ENCODE results near the gene GCGR. TPM values are rescaled to one million over a fixed set of nuclear protein-coding genes. Genes with fewer than 3 reads are reported as not detected.

GCGR gene
- total RNA-seq, 1 donor from 2014 or later, result not detected

DNA sequence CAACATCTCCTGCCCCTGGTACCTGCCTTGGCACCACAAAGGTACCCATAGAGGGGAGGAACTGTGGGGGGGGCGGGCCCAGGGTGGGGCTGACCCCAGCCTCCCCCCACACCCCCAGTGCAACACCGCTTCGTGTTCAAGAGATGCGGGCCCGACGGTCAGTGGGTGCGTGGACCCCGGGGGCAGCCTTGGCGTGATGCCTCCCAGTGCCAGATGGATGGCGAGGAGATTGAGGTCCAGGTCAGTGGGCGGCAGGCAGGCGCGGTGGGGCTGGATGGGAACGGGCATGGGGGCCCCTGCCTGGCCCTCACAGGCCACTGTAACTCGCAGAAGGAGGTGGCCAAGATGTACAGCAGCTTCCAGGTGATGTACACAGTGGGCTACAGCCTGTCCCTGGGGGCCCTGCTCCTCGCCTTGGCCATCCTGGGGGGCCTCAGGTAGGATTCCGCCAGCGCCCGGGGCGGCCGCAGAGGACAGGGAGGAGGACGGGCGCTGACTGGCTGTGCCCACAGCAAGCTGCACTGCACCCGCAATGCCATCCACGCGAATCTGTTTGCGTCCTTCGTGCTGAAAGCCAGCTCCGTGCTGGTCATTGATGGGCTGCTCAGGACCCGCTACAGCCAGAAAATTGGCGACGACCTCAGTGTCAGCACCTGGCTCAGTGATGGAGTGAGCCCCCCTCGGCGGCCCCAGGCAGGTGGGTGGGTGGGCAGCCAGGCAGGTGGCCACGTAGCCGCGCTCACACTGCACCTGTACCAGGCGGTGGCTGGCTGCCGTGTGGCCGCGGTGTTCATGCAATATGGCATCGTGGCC, 7.1 kb downstream of the GCGR start:
- DNase-seq (ENCODE audit: low read depth), result no peak
- H3K4me3 ChIP-seq (ENCODE audit: low read depth, low read length), result no peak overlapping the region
- TF ChIP-seq, protein P1, sequence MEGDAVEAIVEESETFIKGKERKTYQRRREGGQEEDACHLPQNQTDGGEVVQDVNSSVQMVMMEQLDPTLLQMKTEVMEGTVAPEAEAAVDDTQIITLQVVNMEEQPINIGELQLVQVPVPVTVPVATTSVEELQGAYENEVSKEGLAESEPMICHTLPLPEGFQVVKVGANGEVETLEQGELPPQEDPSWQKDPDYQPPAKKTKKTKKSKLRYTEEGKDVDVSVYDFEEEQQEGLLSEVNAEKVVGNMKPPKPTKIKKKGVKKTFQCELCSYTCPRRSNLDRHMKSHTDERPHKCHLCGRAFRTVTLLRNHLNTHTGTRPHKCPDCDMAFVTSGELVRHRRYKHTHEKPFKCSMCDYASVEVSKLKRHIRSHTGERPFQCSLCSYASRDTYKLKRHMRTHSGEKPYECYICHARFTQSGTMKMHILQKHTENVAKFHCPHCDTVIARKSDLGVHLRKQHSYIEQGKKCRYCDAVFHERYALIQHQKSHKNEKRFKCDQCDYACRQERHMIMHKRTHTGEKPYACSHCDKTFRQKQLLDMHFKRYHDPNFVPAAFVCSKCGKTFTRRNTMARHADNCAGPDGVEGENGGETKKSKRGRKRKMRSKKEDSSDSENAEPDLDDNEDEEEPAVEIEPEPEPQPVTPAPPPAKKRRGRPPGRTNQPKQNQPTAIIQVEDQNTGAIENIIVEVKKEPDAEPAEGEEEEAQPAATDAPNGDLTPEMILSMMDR (IDR thresholded peaks at IDR 0.05; ENCODE audit: insufficient read depth, low read length, poor library complexity, severe bottlenecking), result no peak

DNA sequence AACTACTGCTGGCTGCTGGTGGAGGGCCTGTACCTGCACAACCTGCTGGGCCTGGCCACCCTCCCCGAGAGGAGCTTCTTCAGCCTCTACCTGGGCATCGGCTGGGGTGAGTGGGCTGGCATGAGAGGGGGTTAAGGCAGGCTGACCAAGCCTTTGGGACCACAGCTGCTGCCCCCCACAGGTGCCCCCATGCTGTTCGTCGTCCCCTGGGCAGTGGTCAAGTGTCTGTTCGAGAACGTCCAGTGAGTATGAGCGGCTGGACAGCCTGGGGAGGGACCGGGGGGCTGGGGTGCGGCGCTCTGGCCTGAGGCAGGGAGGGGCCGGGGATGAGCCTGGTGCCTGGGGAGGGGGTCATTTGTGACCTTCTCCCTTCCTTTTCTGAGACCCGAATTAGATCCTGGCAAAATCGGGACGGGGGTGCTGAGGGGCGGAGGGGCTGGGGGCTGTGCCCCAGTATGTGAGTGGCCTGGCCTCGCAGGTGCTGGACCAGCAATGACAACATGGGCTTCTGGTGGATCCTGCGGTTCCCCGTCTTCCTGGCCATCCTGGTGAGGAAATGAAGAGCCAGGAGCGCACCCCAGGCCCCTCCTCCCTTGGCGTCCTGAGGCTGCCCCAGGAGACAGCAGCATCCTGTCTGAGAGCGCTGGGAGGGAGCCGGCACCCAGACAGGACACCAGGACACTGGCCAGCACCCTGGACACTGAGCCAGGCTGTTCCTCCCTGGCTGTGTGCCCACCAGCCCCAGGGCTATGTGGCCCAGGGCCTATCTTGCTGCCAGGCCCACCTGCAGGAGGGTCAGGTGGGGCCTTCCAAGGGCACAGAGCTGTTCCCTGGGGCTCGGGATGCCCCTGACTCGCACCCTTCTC, 8.0 kb downstream of the GCGR start:
- peaks cover 45% of the 10 kb centered on the region for H3K27me3 ChIP-seq (ENCODE audit: control insufficient read depth, insufficient read depth, low read length)
- H3K36me3 ChIP-seq (ENCODE audit: control insufficient read depth, insufficient read depth, low read length), result no peaks in the 10 kb centered on the region
- no peak for DNase-seq (ENCODE audit: low read depth)
- no peak overlapping the region for H3K4me3 ChIP-seq (ENCODE audit: low read depth, low read length)
- TF ChIP-seq, protein P1 (IDR thresholded peaks at IDR 0.05; ENCODE audit: insufficient read depth, low read length, poor library complexity, severe bottlenecking), result no peak

More for the DNA sequence above, 7.1 kb downstream of the GCGR start:
- Histone ChIP-seq H3K36me3 (ENCODE audit: control insufficient read depth, insufficient read depth, low read length) (no peaks in the 10 kb centered on the region), H3K27me3 (ENCODE audit: control insufficient read depth, insufficient read depth, low read length) (peaks cover 54% of the 10 kb centered on the region)

DNA sequence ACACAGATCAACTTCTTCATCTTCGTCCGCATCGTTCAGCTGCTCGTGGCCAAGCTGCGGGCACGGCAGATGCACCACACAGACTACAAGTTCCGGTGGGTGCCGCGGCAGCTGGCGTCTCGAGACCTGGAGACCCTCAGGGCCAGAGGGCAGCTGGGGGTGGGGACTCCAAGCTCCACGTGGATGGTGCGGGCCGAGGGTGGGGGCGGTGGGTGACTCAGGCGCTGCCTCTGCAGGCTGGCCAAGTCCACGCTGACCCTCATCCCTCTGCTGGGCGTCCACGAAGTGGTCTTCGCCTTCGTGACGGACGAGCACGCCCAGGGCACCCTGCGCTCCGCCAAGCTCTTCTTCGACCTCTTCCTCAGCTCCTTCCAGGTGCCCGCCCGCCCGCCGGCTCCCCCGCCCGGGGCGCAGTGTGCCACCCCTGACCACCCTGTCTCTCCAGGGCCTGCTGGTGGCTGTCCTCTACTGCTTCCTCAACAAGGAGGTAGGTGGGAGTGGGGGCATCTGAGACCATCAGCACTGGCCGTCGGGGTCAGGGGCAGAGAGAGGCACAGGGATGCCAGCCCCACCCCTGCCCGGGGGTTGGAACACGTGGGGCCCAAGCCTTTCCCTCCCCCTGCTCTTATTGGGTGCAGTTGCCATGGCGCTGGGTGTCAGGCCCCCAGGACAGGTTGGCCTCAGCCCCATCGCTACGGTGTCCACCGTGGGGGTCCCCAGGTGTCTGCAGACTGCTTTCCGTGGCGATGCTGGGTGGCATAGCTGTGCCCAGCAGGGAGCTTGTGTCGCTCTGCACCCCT, 8.8 kb downstream of the GCGR start:
- Histone ChIP-seq H3K27me3 (ENCODE audit: control insufficient read depth, insufficient read depth, low read length) (peaks cover 38% of the 10 kb centered on the region), H3K4me3 (ENCODE audit: low read depth, low read length) (no peak overlapping the region), H3K36me3 (ENCODE audit: control insufficient read depth, insufficient read depth, low read length) (no peaks in the 10 kb centered on the region)
- TF ChIP-seq, protein P1 (IDR thresholded peaks at IDR 0.05; ENCODE audit: insufficient read depth, low read length, poor library complexity, severe bottlenecking), result no peak
- DNase-seq (ENCODE audit: low read depth), result no peak

GRCh38 chr17:81813371-81813684, 9.4 kb downstream of the GCGR start:
- TF ChIP-seq, protein P1 (IDR thresholded peaks at IDR 0.05; ENCODE audit: insufficient read depth, low read length, poor library complexity, severe bottlenecking), result no peak

GRCh38 chr17:81813861-81814683, 10.1 kb downstream of the GCGR start:
- Histone ChIP-seq H3K36me3 (ENCODE audit: control insufficient read depth, insufficient read depth, low read length) (no peaks in the 10 kb centered on the region), H3K4me3 (ENCODE audit: low read depth, low read length) (no peak overlapping the region), H3K27me3 (ENCODE audit: control insufficient read depth, insufficient read depth, low read length) (peaks cover 29% of the 10 kb centered on the region)
- TF ChIP-seq, protein P1 (IDR thresholded peaks at IDR 0.05; ENCODE audit: insufficient read depth, low read length, poor library complexity, severe bottlenecking), result no peak
- DNase-seq (ENCODE audit: low read depth), result no peak

More at GRCh38 chr17:81813371-81813684, 9.4 kb downstream of the GCGR start:
- Histone ChIP-seq H3K27me3 (ENCODE audit: control insufficient read depth, insufficient read depth, low read length) (peaks cover 34% of the 10 kb centered on the region), H3K4me3 (ENCODE audit: low read depth, low read length) (no peak overlapping the region), H3K36me3 (ENCODE audit: control insufficient read depth, insufficient read depth, low read length) (no peaks in the 10 kb centered on the region)
- DNase-seq (ENCODE audit: low read depth), result no peak
